Mesenchymal stem cell (in vitro differentiated cells and primary cell): Measurements from ENCODE around the gene PEX5L.

Source experiments
- DNase-seq: peaks from one replicate; pipeline ENCODE4 v3.0.0-alpha.2; 2013
- H2AFZ ChIP-seq: one replicate; pipeline ENCODE4 v1.6.1; 2013; ENCODE audit warnings: low read depth, mild to moderate bottlenecking, control low read depth, inconsistent platforms, low read length, moderate library complexity
- H2AK5ac ChIP-seq: 2 replicates; pipeline ENCODE4 v1.6.1; 2013; ENCODE audit warnings: low read length, moderate library complexity, mild to moderate bottlenecking, inconsistent platforms; ENCODE audit not compliant: severe bottlenecking
- H2BK120ac ChIP-seq: one replicate; pipeline ENCODE4 v1.6.1; 2013; ENCODE audit warnings: low read depth, mild to moderate bottlenecking, inconsistent platforms, low read length, moderate library complexity
- H2BK12ac ChIP-seq, 2 experiments: one replicate each; pipeline ENCODE4 v1.6.1; 2013; ENCODE audit warnings: inconsistent platforms in 2 of 2, low read length in 2 of 2, mild to moderate bottlenecking in 2 of 2, moderate library complexity in 2 of 2, control low read depth in 1 of 2
- H2BK15ac ChIP-seq: one replicate; pipeline ENCODE4 v1.6.1; 2013; ENCODE audit warnings: mild to moderate bottlenecking, low read depth, inconsistent platforms; ENCODE audit not compliant: poor library complexity, severe bottlenecking
- H2BK5ac ChIP-seq: 2 replicates; pipeline ENCODE4 v1.6.1; 2013; ENCODE audit warnings: low read depth, mild to moderate bottlenecking, low read length, control low read depth, inconsistent platforms; ENCODE audit not compliant: poor library complexity, severe bottlenecking
- H3K14ac ChIP-seq, 2 experiments: one replicate each; pipeline ENCODE4 v1.6.1; 2013; ENCODE audit warnings: inconsistent platforms in 2 of 2, low read length in 2 of 2, control low read depth in 1 of 2, mild to moderate bottlenecking in 1 of 2, moderate library complexity in 1 of 2
- H3K18ac ChIP-seq, 2 experiments: one replicate each; pipeline ENCODE4 v1.6.1; 2013; ENCODE audit warnings: inconsistent platforms in 2 of 2, low read length in 2 of 2, control low read depth in 1 of 2, low read depth in 1 of 2, mild to moderate bottlenecking in 1 of 2
- H3K23ac ChIP-seq, 2 experiments: one replicate each; pipeline ENCODE4 v1.6.1; 2013; ENCODE audit warnings: inconsistent platforms in 2 of 2, low read length in 2 of 2, mild to moderate bottlenecking in 2 of 2, moderate library complexity in 2 of 2, control low read depth in 1 of 2
- H3K27ac ChIP-seq: 2 replicates; pipeline ENCODE4 v1.5.1; 2013; ENCODE audit warnings: mild to moderate bottlenecking, moderate library complexity, low read length, control low read depth, inconsistent platforms; ENCODE audit not compliant: poor library complexity, severe bottlenecking
- H3K27me3 ChIP-seq, 2 experiments: 2 replicates each; pipeline versions ENCODE4 v1.6.1 to v1.7.0; 2013; ENCODE audit warnings: low read length in 2 of 2, mild to moderate bottlenecking in 2 of 2, moderate library complexity in 2 of 2, control low read depth in 1 of 2, inconsistent platforms in 1 of 2; ENCODE audit not compliant: control insufficient read depth in 1 of 2, insufficient read depth in 1 of 2
- H3K36me3 ChIP-seq, 2 experiments: 2 replicates each; pipeline versions ENCODE4 v1.6.1 to v1.7.0; 2013; ENCODE audit warnings: low read length in 2 of 2, control low read depth in 1 of 2, inconsistent platforms in 1 of 2, low read depth in 1 of 2, mild to moderate bottlenecking in 1 of 2; ENCODE audit not compliant: insufficient read depth in 2 of 2, control insufficient read depth in 1 of 2
- H3K4ac ChIP-seq, 2 experiments: one replicate each; pipeline ENCODE4 v1.6.1; 2013; ENCODE audit warnings: inconsistent platforms in 2 of 2, low read length in 2 of 2, mild to moderate bottlenecking in 2 of 2, moderate library complexity in 2 of 2, control low read depth in 1 of 2, low read depth in 1 of 2
- H3K4me1 ChIP-seq: 2 replicates; pipeline ENCODE4 v1.6.1; 2013; ENCODE audit warnings: low read depth, low read length, control low read depth; ENCODE audit not compliant: control insufficient read depth, insufficient read depth
- H3K4me2 ChIP-seq: 2 replicates; pipeline ENCODE4 v1.6.1; 2013; ENCODE audit warnings: low read length, mild to moderate bottlenecking, inconsistent platforms; ENCODE audit not compliant: poor library complexity, severe bottlenecking
- H3K4me3 ChIP-seq, 2 experiments: 2 replicates each; pipeline versions ENCODE4 v1.5.1 to v1.7.0; 2013; ENCODE audit warnings: low read length in 2 of 2, mild to moderate bottlenecking in 2 of 2, control low read depth in 1 of 2, low read depth in 1 of 2; ENCODE audit not compliant: insufficient read depth in 1 of 2
- H3K79me1 ChIP-seq: replicated peaks from 2 replicates; pipeline ENCODE4 v1.6.1; 2013; ENCODE audit warnings: mild to moderate bottlenecking, control low read depth, low read length, inconsistent platforms; ENCODE audit not compliant: poor library complexity, severe bottlenecking
- H3K9ac ChIP-seq: 2 replicates; pipeline ENCODE4 v1.7.0; 2013; ENCODE audit warnings: mild to moderate bottlenecking, low read length, moderate library complexity
- H3K9me3 ChIP-seq: 2 replicates; pipeline ENCODE4 v1.7.0; 2013; ENCODE audit warnings: mild to moderate bottlenecking, low read length; ENCODE audit not compliant: control insufficient read depth
- H4K8ac ChIP-seq: one replicate; pipeline ENCODE4 v1.6.1; 2013; ENCODE audit warnings: inconsistent platforms, mild to moderate bottlenecking, low read length, moderate library complexity
- H4K91ac ChIP-seq: one replicate; pipeline ENCODE4 v1.6.1; 2013; ENCODE audit warnings: mild to moderate bottlenecking, low read length, inconsistent platforms
- WGBS: methylation state at CpG from one replicate; pipeline ENCODE4 v1.1.7; 2013; ENCODE audit warnings: mixed read lengths; 5-methylcytosine and 5-hydroxymethylcytosine counted together

The PEX5L gene

DNA sequence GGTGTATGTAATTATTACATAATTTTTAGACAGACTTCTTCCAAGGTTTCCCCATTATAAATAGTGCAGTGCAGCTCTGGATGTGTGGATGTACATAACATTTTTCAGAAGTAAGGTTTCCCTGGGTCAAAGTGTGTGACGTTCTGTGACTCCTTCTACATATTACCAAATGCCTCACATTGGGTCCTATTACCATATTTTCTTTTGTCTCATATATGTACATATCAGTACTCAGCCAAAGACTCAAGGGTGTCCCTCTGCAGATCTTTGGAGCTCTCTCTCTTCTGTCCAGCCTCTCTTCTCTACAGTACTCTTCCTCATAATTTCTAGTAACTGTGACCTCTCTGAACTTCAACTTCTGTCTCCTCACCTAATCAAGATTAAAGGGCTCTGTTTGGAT, 31.3 kb upstream of the PEX5L start:
- H3K79me1 ChIP-seq = no peaks in the 10 kb centered on the region
- no peak overlapping the region for H3K4ac ChIP-seq
- H3K9me3 ChIP-seq = no peaks in the 10 kb centered on the region
- no peak overlapping the region for H2AFZ ChIP-seq
- no peak overlapping the region for H3K9ac ChIP-seq
- no peak overlapping the region for H4K8ac ChIP-seq
- no peak overlapping the region for H3K23ac ChIP-seq
- no peaks in the 10 kb centered on the region for H3K36me3 ChIP-seq
- H2BK15ac ChIP-seq = no peak overlapping the region
- no peak overlapping the region for H3K14ac ChIP-seq
- H2BK5ac ChIP-seq = no peak overlapping the region
- 86% methylated on average over 1 of the region's 1 CpG for WGBS
- H3K27ac ChIP-seq = no peak overlapping the region
- no peak overlapping the region for H2BK120ac ChIP-seq
- H3K27me3 ChIP-seq = no peaks in the 10 kb centered on the region
- H4K91ac ChIP-seq = no peak overlapping the region
- H3K4me2 ChIP-seq = no peak overlapping the region
- H3K18ac ChIP-seq = no peak overlapping the region
- no peak for DNase-seq
- no peak overlapping the region for H2AK5ac ChIP-seq
- H3K4me3 ChIP-seq = no peak overlapping the region
- H2BK12ac ChIP-seq = no peak overlapping the region
- H3K4me1 ChIP-seq = no peaks in the 10 kb centered on the region

DNA sequence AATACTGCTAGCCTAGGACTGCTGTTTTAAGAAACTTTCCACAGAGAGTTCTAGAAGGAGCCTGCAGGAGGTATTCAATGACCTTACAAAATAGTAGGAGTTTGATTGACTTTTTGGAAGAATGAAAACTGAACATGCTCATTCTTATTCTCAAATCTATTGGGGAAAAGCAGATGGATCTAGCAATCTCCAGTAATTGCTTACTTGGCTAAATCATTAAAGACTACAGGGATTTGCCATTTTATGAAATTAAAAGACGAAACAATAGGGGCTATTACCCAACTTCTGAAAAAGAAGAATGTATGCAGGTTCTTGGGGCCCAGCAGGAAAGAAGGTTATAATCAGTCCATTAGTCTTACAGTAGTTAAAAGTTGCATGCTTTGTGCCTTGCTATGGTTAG, 29.9 kb upstream of the PEX5L start:
- Histone ChIP-seq H3K27me3 (no peaks in the 10 kb centered on the region), H3K79me1 (no peaks in the 10 kb centered on the region), H3K23ac (no peak overlapping the region), H3K4me2 (no peak overlapping the region), H2BK15ac (no peak overlapping the region), H2BK5ac (no peak overlapping the region), H3K4me3 (no peak overlapping the region), H2AK5ac (no peak overlapping the region), H2BK120ac (no peak overlapping the region), H3K18ac (no peak overlapping the region), H3K36me3 (no peaks in the 10 kb centered on the region), H3K9me3 (no peaks in the 10 kb centered on the region), H3K27ac (no peak overlapping the region), H3K9ac (no peak overlapping the region), H4K8ac (no peak overlapping the region), H2AFZ (no peak overlapping the region), H3K14ac (no peak overlapping the region), H4K91ac (no peak overlapping the region), H2BK12ac (no peak overlapping the region), H3K4me1 (no peaks in the 10 kb centered on the region), H3K4ac (no peak overlapping the region)
- WGBS = 67% methylated on average over 1 of the region's 1 CpG
- DNase-seq = no peak

DNA sequence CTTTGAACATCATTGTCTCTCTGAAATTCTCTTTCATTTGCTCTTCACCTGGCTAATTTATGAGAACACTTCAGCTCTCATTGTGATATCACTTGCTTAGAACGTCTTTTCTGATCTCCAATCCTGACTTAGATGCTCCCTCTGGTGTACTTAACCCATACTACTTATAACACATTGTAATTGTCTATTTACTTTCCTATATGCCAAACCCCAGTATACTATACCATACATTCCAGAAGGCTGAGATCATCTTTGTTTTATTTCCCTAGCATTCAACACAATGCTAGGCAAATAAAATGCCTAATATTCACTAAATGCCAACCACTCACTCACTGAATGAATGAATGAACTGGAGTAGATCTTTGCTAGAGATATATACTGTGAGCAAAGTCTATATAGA, 27.0 kb upstream of the PEX5L start:
- Histone ChIP-seq H3K4ac (no peak overlapping the region), H2BK15ac (no peak overlapping the region), H2AK5ac (no peak overlapping the region), H3K18ac (no peak overlapping the region), H3K27ac (no peak overlapping the region), H3K4me1 (no peaks in the 10 kb centered on the region), H2AFZ (no peak overlapping the region), H3K27me3 (no peaks in the 10 kb centered on the region), H3K4me3 (no peak overlapping the region), H2BK12ac (no peak overlapping the region), H3K9me3 (no peaks in the 10 kb centered on the region), H2BK5ac (no peak overlapping the region), H4K8ac (no peak overlapping the region), H2BK120ac (no peak overlapping the region), H3K36me3 (no peaks in the 10 kb centered on the region), H3K14ac (no peak overlapping the region), H3K4me2 (no peak overlapping the region), H3K9ac (no peak overlapping the region), H3K79me1 (no peaks in the 10 kb centered on the region), H4K91ac (no peak overlapping the region), H3K23ac (no peak overlapping the region)
- WGBS = 22% methylated on average over 1 of the region's 1 CpG
- no peak for DNase-seq

DNA sequence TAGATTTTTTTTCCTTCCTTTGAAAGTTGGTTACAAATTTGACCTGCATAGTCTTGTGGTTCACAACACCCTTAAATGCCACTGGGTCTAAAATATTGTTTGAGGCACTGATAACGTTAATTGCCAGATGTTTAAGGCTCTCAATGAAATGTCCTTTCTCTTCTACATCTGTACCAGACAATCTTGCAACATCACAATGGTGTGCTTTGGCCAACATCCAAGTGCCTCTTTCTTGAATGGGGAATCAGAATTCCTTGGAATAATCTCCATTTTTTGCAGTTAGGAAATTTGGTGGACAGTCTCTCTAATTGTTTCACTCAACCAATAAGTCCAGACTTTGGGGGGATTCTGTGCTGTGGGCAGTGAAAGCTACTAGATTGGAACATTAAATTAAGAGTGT, 26.0 kb upstream of the PEX5L start:
- Histone ChIP-seq H3K27ac (no peak overlapping the region), H2BK120ac (no peak overlapping the region), H3K36me3 (no peaks in the 10 kb centered on the region), H2BK15ac (no peak overlapping the region), H3K23ac (no peak overlapping the region), H3K9me3 (no peaks in the 10 kb centered on the region), H2AK5ac (no peak overlapping the region), H2BK5ac (no peak overlapping the region), H3K27me3 (no peaks in the 10 kb centered on the region), H3K4ac (no peak overlapping the region), H2AFZ (no peak overlapping the region), H4K91ac (no peak overlapping the region), H3K79me1 (no peaks in the 10 kb centered on the region), H3K9ac (no peak overlapping the region), H2BK12ac (no peak overlapping the region), H4K8ac (no peak overlapping the region), H3K14ac (no peak overlapping the region), H3K4me3 (no peak overlapping the region), H3K4me1 (no peaks in the 10 kb centered on the region), H3K4me2 (no peak overlapping the region), H3K18ac (no peak overlapping the region)
- DNase-seq = no peak
- WGBS = no CpG with 5 or more reads among the region's 1 CpG
